HCT116 (cell line): ENCODE results near the gene FOXJ2. TPM values are rescaled to one million over a fixed set of nuclear protein-coding genes. Genes with fewer than 3 reads are reported as not detected.
"Not testable (repeated sequence)": the region's sequence is repeated elsewhere in the genome, so short reads cannot be mapped to it uniquely, and the experiment has no call there.

Experiments used
- ATAC-seq: fragments of 200-7000 bp; cut with Tn5 transposase; 2 replicates; pipeline ENCODE4 v1.9.1; 2020; ENCODE audit warnings: mild to moderate bottlenecking, moderate library complexity
- BruUV-seq: library from RNA; stranded (reverse); fragments of 400-500 nt; replicated peaks from 2 replicates; lab custom pipeline; 2021; lab: Mats Ljungman, UMichigan
- CTCF ChIA-PET: fragments of 300-600 bp; sonication (Branson Sonifier 250); formaldehyde crosslinking; loops from one replicate; lab custom pipeline; 2021; ENCODE audit warnings: antibody characterized with exemption; lab: Charles Lee
- POLR2A ChIA-PET: fragments of 300-600, 350-600 bp; sonication (Branson Sonifier 250); formaldehyde crosslinking; loops from one replicate; lab custom pipeline; 2021; ENCODE audit warnings: antibody characterized with exemption; lab: Charles Lee
- RAD21 ChIA-PET, 2 experiments: fragments of 300-600 bp; sonication (Branson Sonifier 250); formaldehyde crosslinking; loops; one replicate each; lab custom pipeline; 2023; ENCODE audit warnings: low total read pairs in 2 of 2; ENCODE audit not compliant: uncharacterized antibody in 2 of 2, unreplicated experiment in 2 of 2, low non-redundant PET in 1 of 2; lab: Charles Lee
- DNase-seq: peaks from one replicate; pipeline ENCODE4 v3.0.0-alpha.2; 2010; ENCODE audit warnings: low read depth, low spot score
- H2AFZ ChIP-seq: fragments of 200-600 bp; shearing (Covaris generic), sonication (generic); 2 replicates; pipeline ENCODE4 v1.6.1; 2017; ENCODE audit warnings: low read depth, mixed run types, mixed read lengths, antibody characterized with exemption, low read length; ENCODE audit not compliant: poor library complexity, severe bottlenecking
- H3K27ac ChIP-seq: 2 replicates; pipeline ENCODE4 v1.5.1; 2012; ENCODE audit warnings: low read depth, low read length
- H3K27me3 ChIP-seq: fragments of 200-600 bp; sonication (generic); 2 replicates; pipeline ENCODE4 v1.6.1; 2016; ENCODE audit warnings: mixed run types, low read length, mixed read lengths; ENCODE audit not compliant: insufficient read depth
- H3K36me3 ChIP-seq, 2 experiments: fragments of 200-500 bp in 1 of 2; fragments of 200-600 bp in 1 of 2; sonication (Bioruptor generic) in 1 of 2; sonication (generic) in 1 of 2; 2 replicates each; pipeline versions ENCODE4 v1.5.1 to v1.6.1; 2014 to 2016; ENCODE audit warnings: low read length in 2 of 2, inconsistent platforms in 1 of 2, mixed read lengths in 1 of 2, mixed run types in 1 of 2; ENCODE audit not compliant: insufficient read depth in 2 of 2, control insufficient read depth in 1 of 2
- H3K4me1 ChIP-seq, 2 experiments: fragments of 200-600 bp in 1 of 2; sonication (generic) in 1 of 2; 2 replicates each; pipeline versions ENCODE4 v1.5.1 to v1.6.1; 2012 to 2017; ENCODE audit warnings: low read length in 2 of 2, inconsistent platforms in 1 of 2, mild to moderate bottlenecking in 1 of 2, mixed read lengths in 1 of 2, mixed run types in 1 of 2, moderate library complexity in 1 of 2; ENCODE audit not compliant: insufficient read depth in 2 of 2, control insufficient read depth in 1 of 2
- H3K4me2 ChIP-seq: fragments of 200-600 bp; sonication (generic); 2 replicates; pipeline ENCODE4 v1.6.1; 2017; ENCODE audit warnings: mixed run types, low read length, mixed read lengths
- H3K4me3 ChIP-seq, 2 experiments: fragments of 200-600 bp in 1 of 2; sonication (generic) in 1 of 2; replicated peaks in 1 of 2; 2 replicates each; pipeline ENCODE4 v1.5.1; 2011 to 2016; ENCODE audit warnings: low read length in 2 of 2, control low read depth in 1 of 2, low read depth in 1 of 2, mild to moderate bottlenecking in 1 of 2, mixed read lengths in 1 of 2, mixed run types in 1 of 2
- H3K79me2 ChIP-seq: fragments of 200-600 bp; sonication (generic); 2 replicates; pipeline ENCODE4 v1.6.1; 2017; ENCODE audit warnings: mild to moderate bottlenecking, mixed run types, low read length, moderate library complexity, mixed read lengths; ENCODE audit not compliant: insufficient read depth
- H3K9ac ChIP-seq: fragments of 200-600 bp; sonication (generic); 2 replicates; pipeline ENCODE4 v1.6.1; 2016; ENCODE audit warnings: low read length, mixed read lengths
- H3K9me2 ChIP-seq: fragments of 200-600 bp; sonication (generic), shearing (Covaris generic); 2 replicates; pipeline ENCODE4 v1.6.1; 2017; ENCODE audit warnings: mixed run types, mild to moderate bottlenecking, moderate library complexity; ENCODE audit not compliant: insufficient read depth
- H3K9me3 ChIP-seq, 2 experiments: fragments of 200-500 bp in 1 of 2; fragments of 200-600 bp in 1 of 2; sonication (Bioruptor generic) in 1 of 2; sonication (generic) in 1 of 2; 2 replicates each; pipeline ENCODE4 v1.6.1; 2014 to 2017; ENCODE audit warnings: low read length in 2 of 2, mixed read lengths in 2 of 2, inconsistent platforms in 1 of 2, low read depth in 1 of 2, mild to moderate bottlenecking in 1 of 2, mixed run types in 1 of 2, moderate library complexity in 1 of 2; ENCODE audit not compliant: control insufficient read depth in 1 of 2, insufficient read depth in 1 of 2
- H4K20me1 ChIP-seq: fragments of 200-600 bp; sonication (generic), shearing (Covaris generic); 2 replicates; pipeline ENCODE4 v1.6.1; 2017; ENCODE audit warnings: mixed run types, mild to moderate bottlenecking, moderate library complexity; ENCODE audit not compliant: insufficient read depth
- ELF1 ChIP-seq: IDR thresholded peaks from 2 replicates; pipeline ENCODE4 v1.6.1; 2012; ENCODE audit warnings: low read depth, borderline replicate concordance
- EZH2 ChIP-seq: fragments of 200-600 bp; sonication (generic); IDR thresholded peaks from 2 replicates; pipeline ENCODE4 v1.6.1; 2017; ENCODE audit warnings: antibody characterized with exemption, mixed run types
- POLR2A ChIP-seq: IDR thresholded peaks from 2 replicates; pipeline ENCODE4 v1.7.0; 2011; ENCODE audit warnings: borderline replicate concordance; ENCODE audit not compliant: insufficient read depth, insufficient read length; ENCODE audit errors: extremely low read depth
- POLR2AphosphoS5 ChIP-seq: IDR thresholded peaks from 2 replicates; pipeline ENCODE4 v1.6.1; 2011; ENCODE audit warnings: mild to moderate bottlenecking, low read depth, low read length, moderate library complexity
- SRF ChIP-seq: IDR thresholded peaks from 2 replicates; pipeline ENCODE4 v1.6.1; 2012; ENCODE audit warnings: low read depth
- YY1 ChIP-seq: IDR thresholded peaks from 2 replicates; pipeline ENCODE4 v1.6.1; 2011; ENCODE audit warnings: low read length, low read depth, moderate library complexity, mild to moderate bottlenecking; ENCODE audit not compliant: insufficient replicate concordance; ENCODE audit errors: extremely low read depth
- ZFX ChIP-seq: fragments of 450-650 bp; IDR thresholded peaks from 2 replicates; pipeline ENCODE4 v1.6.1; 2017
- ZNF274 ChIP-seq: fragments of 200-500 bp; sonication (Bioruptor generic); IDR thresholded peaks from 2 replicates; pipeline ENCODE4 v1.6.1; 2014; ENCODE audit warnings: mild to moderate bottlenecking, low read depth, low read length, inconsistent platforms
- intact Hi-C: fragments of 100-400 bp; cut with micrococcal nuclease; formaldehyde crosslinking; loops from 2 replicates; pipeline ENCODE4 v1.10.0; 2022
- total RNA-seq: library from RNA; stranded (reverse); gene quantifications from one replicate; pipeline ENCODE4 v1.2.1, GENCODE V29; 2021; ENCODE audit not compliant: unreplicated experiment

The FOXJ2 gene
- total RNA-seq, 1 experiment from 2014 or later: 20.3 TPM

DNA sequence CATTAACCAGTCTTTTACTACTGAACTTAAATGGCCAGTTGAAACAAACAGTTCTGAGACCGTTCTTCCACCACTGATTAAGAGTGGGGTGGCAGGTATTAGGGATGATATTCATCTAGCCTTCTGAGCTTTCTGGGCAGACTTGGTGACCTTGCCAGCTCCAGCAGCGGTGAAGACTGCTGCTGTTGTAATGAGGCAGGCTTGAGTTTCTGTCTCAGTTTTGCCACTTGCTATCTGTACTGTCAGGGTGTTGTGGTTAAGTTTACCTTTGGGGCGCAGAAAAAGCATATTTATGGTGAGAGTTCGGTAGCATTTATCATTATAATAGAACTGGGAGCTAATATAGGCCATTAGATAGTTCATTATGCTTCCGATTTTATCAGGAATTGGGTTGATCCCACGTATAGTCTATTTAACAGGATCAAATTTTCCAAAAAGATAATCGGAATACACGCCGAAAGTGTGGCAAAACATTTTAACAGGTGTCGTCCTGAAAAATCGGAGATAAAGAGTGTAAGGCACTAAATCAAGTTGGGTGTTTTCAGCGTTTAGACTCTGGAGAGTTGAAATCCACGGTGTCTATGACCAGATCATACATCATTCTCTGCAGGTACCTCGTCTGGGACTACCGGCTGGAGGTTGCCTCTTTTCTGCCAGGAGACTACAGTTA is 48.9 kb downstream of the FOXJ2 start:
- RAD21 ChIA-PET: no interaction called here
- intact Hi-C loops: loop anchor here (5.0 to 10.0 kb wide), 2 partner anchors 54 to 217 kb away; no protein-coding TSS in a partner anchor

DNA sequence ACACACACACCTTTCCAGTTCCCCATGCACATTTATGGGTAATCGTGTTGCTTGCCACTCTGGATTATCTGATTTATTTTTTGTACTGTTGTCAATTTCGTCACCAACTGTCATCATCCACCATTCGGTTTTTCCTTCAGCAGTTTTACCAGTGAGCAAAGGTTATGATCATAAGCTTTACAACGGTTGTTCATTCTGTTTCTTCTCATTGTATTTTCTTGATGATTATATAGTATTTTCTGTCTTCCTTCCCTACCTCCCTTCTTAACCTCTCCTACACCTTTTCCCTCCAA is 50.2 kb downstream of the FOXJ2 start:
- Histone ChIP-seq H3K4me3 (peak overlapping the region; percentile 74 to 92), H4K20me1 (no peaks in the 10 kb centered on the region), H3K9me3 (no peaks in the 10 kb centered on the region), H3K4me2 (peak overlapping the region; percentile 88), H3K9me2 (no peaks in the 10 kb centered on the region), H3K4me1 (peaks cover 3 to 12% of the 10 kb centered on the region in 2 experiments; a peak in 3 of 4 replicates), H3K27me3 (no peaks in the 10 kb centered on the region), H3K9ac (peak overlapping the region; percentile 85), H3K36me3 (no peaks in the 10 kb centered on the region), H3K79me2 (peaks cover 52% of the 10 kb centered on the region), H2AFZ (no peak overlapping the region), H3K27ac (peak overlapping the region; percentile 86)
- DNase-seq (no peak), ATAC-seq (no peak)
- intact Hi-C loops: loop anchor here (5.0 to 10.0 kb wide), 2 partner anchors 55 to 218 kb away; no protein-coding TSS in a partner anchor
- CTCF ChIA-PET: no interaction called here
- BruUV-seq: no TSS peak
- RAD21 ChIA-PET: no interaction called here
- no peak for TF ChIP-seq POLR2AphosphoS5
- no peak for TF ChIP-seq POLR2A
- no peak for TF ChIP-seq ELF1
- TF ChIP-seq EZH2: no peak
- no peak for TF ChIP-seq ZFX
- TF ChIP-seq SRF: no peak
- no peak for TF ChIP-seq ZNF274
- POLR2A ChIA-PET: no interaction called here

More for the DNA sequence above, 48.9 kb downstream of the FOXJ2 start:
- no peak for TF ChIP-seq YY1
- TF ChIP-seq SRF: 0 out of 2 replicates have a peak, but pooled peaks have one; percentile 13
- Histone ChIP-seq H3K27ac (peak overlapping the region; percentile 86), H3K4me1 (peaks cover 7 to 22% of the 10 kb centered on the region in 2 experiments), H2AFZ (peak overlapping the region; percentile 34), H3K9me2 (no peaks in the 10 kb centered on the region), H3K4me2 (peak overlapping the region; percentile 88), H3K79me2 (peaks cover 41% of the 10 kb centered on the region), H3K9ac (peak overlapping the region; percentile 85), H3K36me3 (no peaks in the 10 kb centered on the region), H4K20me1 (no peaks in the 10 kb centered on the region), H3K27me3 (no peaks in the 10 kb centered on the region), H3K4me3 (peak overlapping the region; percentile 74 to 92), H3K9me3 (no peaks in the 10 kb centered on the region)
- DNase-seq: no peak
- CTCF ChIA-PET: no interaction called here
- TSS peak; percentile 94 for BruUV-seq
- POLR2A ChIA-PET: no interaction called here
- no peak for ATAC-seq

DNA sequence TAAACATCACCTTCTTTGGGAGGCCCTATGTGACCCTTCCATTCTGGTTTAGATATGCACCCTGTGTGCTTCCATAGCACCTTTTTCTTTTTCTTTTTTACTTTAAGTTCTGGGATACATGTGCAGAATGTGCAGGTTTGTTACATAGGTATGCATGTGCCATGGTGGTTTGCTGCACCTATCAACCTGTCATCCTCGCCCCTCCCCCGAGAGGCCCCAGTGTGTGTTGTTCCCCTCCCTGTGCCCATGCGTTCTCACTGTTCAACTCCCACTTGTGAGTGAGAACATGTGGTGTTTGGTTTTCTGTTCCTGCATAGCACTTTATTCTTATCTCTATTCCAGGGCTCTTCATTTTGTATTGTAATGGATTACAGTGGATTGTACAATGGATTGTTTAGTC is 51.8 kb downstream of the FOXJ2 start:
- H3K27ac ChIP-seq, H4K20me1 ChIP-seq, H3K9ac ChIP-seq, RAD21 ChIA-PET, H3K36me3 ChIP-seq, H3K27me3 ChIP-seq, CTCF ChIA-PET, BruUV-seq, H3K4me2 ChIP-seq, H3K9me2 ChIP-seq, H2AFZ ChIP-seq, H3K4me3 ChIP-seq, POLR2A ChIA-PET, DNase-seq, H3K9me3 ChIP-seq, ATAC-seq: not testable (repeated sequence)
- H3K4me1 ChIP-seq: peaks cover 3 to 12% of the 10 kb centered on the region in 2 experiments; a peak in 2 of 4 replicates
- H3K79me2 ChIP-seq: peaks cover 67% of the 10 kb centered on the region
- intact Hi-C loops: loop anchor here (5.0 to 10.0 kb wide), 2 partner anchors 57 to 220 kb away; no protein-coding TSS in a partner anchor
